Activated CD4-positive, alpha-beta T cell treated with anti-CD3 and anti-CD28 coated beads for 24 hours (primary cell): ENCODE data around the gene CREG2.

Source experiments
- DNase-seq, 2 donors: peaks; one replicate each; pipeline ENCODE4 v3.0.0-alpha.2; 2020; ENCODE audit warnings: low read depth in 2 of 2

CREG2 gene

DNA sequence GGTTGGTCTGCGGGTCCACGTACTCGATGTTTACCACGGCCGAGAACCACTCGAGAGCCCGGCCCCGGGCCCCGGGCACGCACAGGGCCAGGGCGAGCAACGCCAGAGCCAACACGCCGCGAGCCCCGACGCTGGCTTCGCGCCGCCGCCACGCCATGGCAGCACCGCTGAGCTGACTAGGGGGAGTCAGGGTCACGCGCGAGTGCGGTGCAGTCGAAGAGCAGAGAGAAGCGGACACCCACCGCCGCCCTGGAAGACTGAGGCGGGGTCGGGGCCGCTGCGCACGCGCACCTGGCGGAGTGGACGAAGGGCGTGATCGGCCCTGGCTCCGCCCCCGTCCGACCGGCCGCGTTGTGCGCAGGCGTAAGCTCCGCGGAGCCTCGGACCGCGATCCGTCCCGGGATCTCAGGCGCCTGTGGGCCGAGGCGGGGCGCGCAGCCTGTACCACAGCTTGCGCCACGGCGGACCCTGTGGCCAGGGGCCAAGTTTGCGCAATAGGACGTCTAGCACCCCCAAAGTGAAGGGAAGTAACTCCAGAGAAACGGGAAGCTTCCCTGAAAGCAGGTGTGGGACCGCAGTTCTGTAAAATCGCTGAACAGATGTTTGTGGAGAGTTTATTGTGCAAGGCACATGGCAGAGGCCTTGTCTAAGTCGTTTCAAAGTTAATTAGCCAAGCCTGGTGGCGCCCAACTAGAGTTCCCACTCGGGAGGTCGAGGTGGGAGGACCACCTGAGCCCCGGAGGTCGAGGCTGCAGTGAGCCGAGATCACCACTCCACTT, 78.7 kb downstream of the CREG2 start, which contains the start of gene RNF149:
TSS of gene RNF149 (minus strand) at position 270 of the 779 bp plus-strand sequence. CDS start at position 157, 113 bp downstream.
- peak; percentile 83 to 84 for DNase-seq

- peak in 1 of 2 donors; percentile 10 for DNase-seq
Observed at GRCh38 chr2:101307950-101308431, 79.3 kb downstream of the CREG2 start.

DNA sequence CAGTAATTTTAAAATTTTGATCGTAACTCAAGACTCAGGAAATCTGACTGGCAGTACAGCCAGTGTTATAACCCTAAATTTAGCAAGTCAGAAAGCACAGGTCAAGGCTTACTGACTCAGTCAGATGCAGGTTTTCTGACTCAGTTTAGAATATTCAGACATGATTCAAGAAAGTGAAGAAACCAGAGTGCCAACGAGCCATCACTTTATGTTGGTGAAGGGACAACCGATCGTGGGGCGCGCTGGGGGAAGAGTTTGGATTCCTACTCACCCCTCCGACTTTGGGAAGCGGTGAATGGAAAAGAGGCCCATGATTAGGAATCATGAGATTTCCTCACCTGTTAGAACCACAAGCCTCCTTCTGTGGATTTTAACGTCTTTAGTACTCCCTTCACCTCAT, 79.8 kb downstream of the CREG2 start:
- DNase-seq: no peak

DNA sequence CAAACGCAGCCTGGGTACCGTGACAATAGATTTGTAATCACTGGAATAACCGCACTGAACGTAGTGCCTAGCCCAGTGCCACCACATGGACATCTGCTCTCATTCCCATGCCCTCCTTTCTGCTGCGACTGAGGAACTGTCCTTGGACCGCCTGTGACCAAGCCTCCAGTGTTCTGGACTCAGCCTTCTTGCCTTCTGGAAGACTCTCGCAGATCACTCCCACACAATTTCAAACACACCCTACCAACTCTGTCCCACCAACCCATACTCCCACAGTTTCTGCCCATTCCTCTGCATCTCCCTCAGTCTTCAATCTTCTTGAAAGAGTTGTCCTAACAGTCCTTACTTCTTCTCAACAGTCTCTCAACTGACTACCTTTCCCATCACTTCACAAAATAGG, 80.9 kb downstream of the CREG2 start:
- DNase-seq: no peak

DNA sequence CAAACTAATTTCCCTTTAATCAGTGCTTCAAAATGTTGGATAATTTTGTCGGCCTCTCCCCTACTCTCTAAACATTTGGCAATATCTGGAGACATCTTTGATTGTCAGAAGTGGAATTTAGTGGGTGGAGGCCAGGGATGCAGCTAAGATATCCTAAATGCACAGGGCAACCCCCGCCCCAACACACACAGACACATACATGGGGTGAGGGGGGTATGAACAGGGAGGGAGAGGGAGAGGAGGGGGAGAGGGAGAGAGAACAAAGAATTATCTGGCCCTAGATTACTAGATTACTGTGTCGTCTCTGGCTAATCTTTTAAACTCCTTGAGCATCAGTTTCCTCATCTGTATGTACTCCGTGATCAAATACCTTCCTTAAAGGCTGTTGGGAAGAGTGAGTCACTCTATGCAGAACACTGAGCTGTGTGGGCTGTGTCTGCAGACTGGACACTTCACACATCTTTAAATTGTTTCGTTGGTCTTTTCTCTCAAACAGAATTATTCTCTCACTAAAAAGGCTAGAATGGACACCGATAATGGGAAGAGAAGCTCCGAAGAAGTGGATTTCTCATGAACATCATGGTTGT, 81.7 kb downstream of the CREG2 start:
- DNase-seq: no peak

DNA sequence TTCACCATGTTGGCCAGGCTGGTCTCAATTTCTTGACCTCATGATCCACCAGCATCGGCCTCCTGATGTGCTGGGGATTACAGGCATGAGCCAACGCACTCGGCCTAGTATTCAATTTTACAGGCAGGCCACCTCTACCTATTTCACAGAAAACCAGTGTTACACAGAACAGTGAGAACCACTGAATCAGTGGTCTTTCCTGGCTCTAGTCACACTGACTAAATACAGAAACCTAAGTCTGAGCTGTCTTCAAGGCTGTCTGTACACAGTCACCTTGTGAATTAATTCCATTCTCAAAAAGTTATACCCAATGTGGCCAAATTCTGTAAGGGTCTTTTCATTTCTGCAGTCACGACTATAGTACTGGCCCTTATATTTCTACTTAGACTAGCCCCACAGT, 82.3 kb downstream of the CREG2 start:
- DNase-seq: no peak

DNA sequence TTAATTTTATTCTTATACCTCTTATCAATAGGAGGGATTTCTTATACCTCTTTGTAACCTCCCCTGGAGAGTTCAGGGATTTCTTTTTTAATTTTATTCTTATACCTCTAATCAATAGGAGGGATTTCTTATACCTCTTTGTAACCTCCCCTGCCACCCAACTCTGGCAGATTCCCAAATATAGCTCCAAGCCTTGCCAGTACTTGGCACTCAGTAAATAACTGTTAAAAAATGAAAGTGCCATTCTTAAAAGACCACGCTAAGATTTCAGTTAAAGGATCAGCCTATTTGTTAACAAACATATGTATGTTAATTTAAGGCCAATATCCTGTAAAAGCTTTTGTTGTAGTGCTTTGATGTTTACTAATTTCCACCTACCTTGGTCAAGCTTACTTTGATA, 83.6 kb downstream of the CREG2 start:
- DNase-seq: no peak

DNA sequence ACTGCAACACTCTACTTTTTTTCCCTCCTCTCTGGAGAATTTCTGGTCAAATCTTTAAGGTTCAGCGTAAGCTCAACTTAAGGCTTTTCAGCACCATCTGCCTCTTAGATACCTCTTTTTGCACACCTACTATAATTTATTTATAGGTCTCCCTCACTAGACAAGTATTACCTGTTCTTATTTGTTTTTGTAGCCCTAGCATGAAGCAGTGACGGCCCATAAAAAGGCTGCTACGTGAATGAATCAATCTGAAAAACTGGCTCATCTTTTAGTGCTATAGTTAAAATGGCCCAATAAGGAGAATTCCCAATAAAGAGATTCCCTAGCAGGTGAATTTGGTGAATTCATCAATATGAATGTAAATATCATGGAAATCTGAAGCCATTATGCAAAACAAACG, 85.3 kb downstream of the CREG2 start:
- no peak for DNase-seq

- DNase-seq: no peak
Observed at GRCh38 chr2:101300836-101301235, 86.5 kb downstream of the CREG2 start.

DNA sequence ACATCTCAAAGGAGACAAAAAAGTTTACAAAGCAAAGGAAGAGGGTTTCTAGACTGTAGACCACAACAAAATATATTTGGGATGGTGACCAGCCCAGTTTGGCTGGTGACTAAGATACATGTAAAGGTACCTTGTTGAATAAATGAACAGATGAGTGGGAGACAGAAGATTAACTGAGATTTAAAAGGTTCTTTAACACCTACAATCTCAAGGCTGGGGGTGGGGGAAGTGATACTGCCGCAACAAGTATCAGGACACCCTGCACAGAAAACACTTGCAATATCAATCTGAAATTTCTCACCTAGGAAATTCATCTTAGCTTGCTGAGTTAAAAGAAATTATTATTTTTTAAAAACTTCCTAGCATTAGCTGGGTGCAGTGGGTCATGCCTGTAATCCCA, 87.1 kb downstream of the CREG2 start:
- DNase-seq: no peak

DNA sequence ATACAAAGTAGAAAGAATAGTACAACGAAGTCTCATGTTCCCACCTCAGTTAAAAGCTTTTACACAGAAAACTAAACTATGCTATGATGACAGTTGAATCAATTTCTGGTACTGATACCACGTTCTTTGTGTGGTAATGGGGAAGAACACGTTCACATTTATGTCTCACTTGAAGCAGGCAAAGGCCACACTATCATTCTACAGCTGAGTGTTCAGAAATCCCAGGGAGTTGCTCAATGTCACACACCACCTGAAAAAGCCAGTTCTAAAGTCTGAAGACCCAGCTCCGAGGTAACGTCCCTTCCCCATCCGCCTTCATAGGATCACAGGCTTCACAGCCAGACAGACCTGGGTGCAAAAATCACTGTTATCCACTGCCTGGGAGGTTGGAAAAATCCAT, 87.7 kb downstream of the CREG2 start:
- no peak for DNase-seq

DNA sequence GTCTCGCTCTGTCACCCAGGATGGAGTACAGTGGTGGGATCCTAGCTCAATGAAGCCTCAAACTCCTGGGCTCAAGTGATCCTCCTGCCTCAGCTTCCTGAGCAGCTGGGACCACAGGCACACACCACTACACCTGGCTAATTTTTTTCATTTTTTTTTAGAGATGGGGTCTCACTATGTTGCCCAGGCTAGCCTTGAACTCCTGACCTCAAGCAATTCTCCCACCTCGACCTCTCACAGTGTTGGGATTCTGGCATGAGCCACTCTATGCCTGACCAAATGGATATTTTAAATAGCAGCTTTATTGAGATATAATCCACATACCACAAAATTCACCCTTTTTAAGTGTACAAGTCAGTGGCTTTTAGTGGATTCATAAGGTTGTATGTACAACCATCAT, 89.9 kb downstream of the CREG2 start:
- DNase-seq: no peak

DNA sequence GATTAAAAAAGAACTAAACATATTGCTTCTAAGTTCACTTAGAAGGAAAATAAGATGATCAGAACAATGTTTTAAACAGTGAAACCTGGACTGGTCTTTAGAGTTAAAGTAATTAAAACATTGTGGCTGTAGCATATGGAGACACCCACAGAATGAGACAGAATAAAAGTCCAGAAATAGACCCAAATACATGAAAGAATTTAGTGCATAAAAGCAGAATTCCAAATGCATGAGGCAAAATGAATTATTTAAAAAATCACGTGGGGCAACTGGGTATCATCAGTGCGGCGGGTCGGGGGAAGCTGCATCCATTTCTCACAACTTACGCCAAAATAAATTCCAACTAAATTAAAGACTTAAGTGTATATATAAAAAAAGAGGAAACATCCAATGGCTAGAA, 90.9 kb downstream of the CREG2 start:
- no peak for DNase-seq

- no peak for DNase-seq
Observed at GRCh38 chr2:101295895-101296294, 91.4 kb downstream of the CREG2 start.
